Measurements from ENCODE around the gene MTF2.

Gene MTF2

DNA sequence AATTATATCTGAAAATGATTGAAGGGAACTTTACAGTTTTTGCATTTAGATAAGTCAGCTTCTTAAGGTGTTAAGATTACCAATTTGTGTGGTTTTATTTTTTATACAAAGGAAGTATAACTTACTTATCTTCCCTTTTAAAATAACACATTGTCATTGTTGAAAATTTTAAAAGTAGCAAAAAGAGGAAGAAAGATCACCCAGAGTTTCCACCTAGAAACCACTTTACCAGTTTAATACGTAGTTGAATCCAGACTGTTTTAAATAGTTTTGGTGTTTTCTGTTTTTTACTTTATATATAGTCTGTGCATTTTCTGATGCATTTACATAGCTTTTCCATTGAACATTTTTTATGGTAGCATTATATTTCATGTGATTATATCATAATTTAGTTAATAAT lies 107.6 kb downstream of the MTF2 start:
- no peak overlapping the region for H3K18ac ChIP-seq (ENCODE audit: low read length)
- H2AFZ ChIP-seq (ENCODE audit: insufficient read depth, low read length, poor library complexity), result no peak overlapping the region
- H2AK5ac ChIP-seq (ENCODE audit: low read length), result no peak overlapping the region
- H3K4me2 ChIP-seq (ENCODE audit: low read length), result no peak overlapping the region
- H3K9me3 ChIP-seq (ENCODE audit: insufficient read depth, low read depth, low read length), result no peaks in the 10 kb centered on the region
- H2BK12ac ChIP-seq (ENCODE audit: low read length), result no peak overlapping the region
- H3K27me3 ChIP-seq (ENCODE audit: insufficient read depth, low read length), result no peaks in the 10 kb centered on the region
- no peak for DNase-seq
- no peaks in the 10 kb centered on the region for H3K79me2 ChIP-seq (ENCODE audit: control insufficient read depth, insufficient read depth, low read length, poor library complexity)
- H3K27ac ChIP-seq (ENCODE audit: low read depth, low read length), result no peak overlapping the region
- no peak overlapping the region for H4K12ac ChIP-seq (ENCODE audit: low read depth, low read length)
- no peak overlapping the region for H2BK5ac ChIP-seq (ENCODE audit: low read depth, low read length, poor library complexity)
- WGBS (ENCODE audit: extremely low coverage, insufficient coverage, insufficient read length), result no CpG with 5 or more reads among the region's 1 CpG
- no peak overlapping the region for H4K91ac ChIP-seq (ENCODE audit: low read depth, low read length)
- no peak overlapping the region for H2BK120ac ChIP-seq (ENCODE audit: insufficient read depth, low read length, poor library complexity)
- H4K8ac ChIP-seq (ENCODE audit: low read depth, low read length), result no peak overlapping the region
- peaks cover 2 to 6% of the 10 kb centered on the region in 2 experiments for H3K36me3 ChIP-seq (ENCODE audit: control insufficient read depth in 1 of 2, insufficient read depth in 2 of 2, low read length in 2 of 2)
- H3K14ac ChIP-seq (ENCODE audit: low read length), result no peak overlapping the region
- no peak overlapping the region for H3K23ac ChIP-seq (ENCODE audit: low read length)
- H3K4me3 ChIP-seq (ENCODE audit: low read depth, low read length), result no peak overlapping the region
- no peaks in the 10 kb centered on the region for H3K79me1 ChIP-seq (ENCODE audit: low read length)
- H3K4ac ChIP-seq (ENCODE audit: low read depth, low read length), result no peak overlapping the region
- no peaks in the 10 kb centered on the region for H3K4me1 ChIP-seq (ENCODE audit: control insufficient read depth in 1 of 2, insufficient read depth in 2 of 2, low read length in 2 of 2)
- H3K9ac ChIP-seq (ENCODE audit: low read length), result no peak overlapping the region

Measured in trophoblast cell (in vitro differentiated cells and primary cell).